Esophagus squamous epithelium (tissue), 5 donors: ENCODE measurements around the gene LZTR1. TPM values are rescaled to one million over a fixed set of nuclear protein-coding genes. Genes with fewer than 3 reads are reported as not detected.

Source experiments
- DNase-seq: peaks from one replicate; lab custom pipeline; 2025; lab: John Stamatoyannopoulos, UW
- H3K27ac ChIP-seq, 4 donors: fragments of 200-600 bp; sonication (generic); one replicate each; pipeline ENCODE4 v1.5.1; 2016 to 2019; ENCODE audit warnings: mild to moderate bottlenecking in 1 of 4
- H3K27me3 ChIP-seq, 4 donors: fragments of 200-600 bp; sonication (generic); 1 replicate in 3 of 4; 2 replicates in 1 of 4; pipeline versions ENCODE4 v1.5.1 to v1.6.0; 2017 to 2021; ENCODE audit warnings: antibody characterized with exemption in 1 of 4
- H3K36me3 ChIP-seq, 3 donors: fragments of 200-600 bp; sonication (generic); one replicate each; pipeline ENCODE4 v1.5.1; 2016 to 2019
- H3K4me1 ChIP-seq, 3 donors: fragments of 200-600 bp; sonication (generic); one replicate each; pipeline ENCODE4 v1.5.1; 2017 to 2019
- H3K4me3 ChIP-seq, 4 donors: fragments of 200-600 bp; sonication (generic); 1 replicate in 3 of 4; 2 replicates in 1 of 4; pipeline ENCODE4 v1.5.1; 2016 to 2019; ENCODE audit warnings: mild to moderate bottlenecking in 2 of 4, moderate library complexity in 1 of 4
- H3K9me3 ChIP-seq, 3 donors: fragments of 200-600 bp; sonication (generic); one replicate each; pipeline ENCODE4 v1.5.1; 2016 to 2019
- POLR2A ChIP-seq, 4 donors: fragments of 450-650 bp; IDR thresholded peaks; one replicate each; pipeline ENCODE4 v1.6.1; 2017; ENCODE audit warnings: antibody characterized with exemption in 4 of 4, mild to moderate bottlenecking in 4 of 4, moderate library complexity in 3 of 4
- WGBS, 2 donors: methylation state at CpG; one replicate each; pipeline ENCODE4 v1.1.5; 2018; 5-methylcytosine and 5-hydroxymethylcytosine counted together
- intact Hi-C: fragments of 100-400 bp; cut with DNase I; formaldehyde crosslinking; loops from one replicate; pipeline ENCODE4 v1.15.0; 2022
- total RNA-seq, 4 donors: library from RNA; depleted of rRNA; stranded (reverse); fragments of >200 nt; gene quantifications; one replicate each; pipeline ENCODE4 v1.1.0, GENCODE V29; 2016
- TF ChIP-seq, protein P1 (sequence below), 6 experiments: fragments of 450-650 bp in 4 of 6; fragments of 200-600 bp in 2 of 6; sonication (generic) in 2 of 6; IDR thresholded peaks; one replicate each; pipeline ENCODE4 v1.5.1; 2016 to 2019; ENCODE audit warnings: antibody characterized with exemption in 6 of 6, mild to moderate bottlenecking in 4 of 6, moderate library complexity in 4 of 6
- donor health status: DM: yes; HTN: yes; CAD: no.

Gene LZTR1
- total RNA-seq, 4 donors from 2014 or later = 15.3 to 44.4 (median 25.5) TPM

DNA sequence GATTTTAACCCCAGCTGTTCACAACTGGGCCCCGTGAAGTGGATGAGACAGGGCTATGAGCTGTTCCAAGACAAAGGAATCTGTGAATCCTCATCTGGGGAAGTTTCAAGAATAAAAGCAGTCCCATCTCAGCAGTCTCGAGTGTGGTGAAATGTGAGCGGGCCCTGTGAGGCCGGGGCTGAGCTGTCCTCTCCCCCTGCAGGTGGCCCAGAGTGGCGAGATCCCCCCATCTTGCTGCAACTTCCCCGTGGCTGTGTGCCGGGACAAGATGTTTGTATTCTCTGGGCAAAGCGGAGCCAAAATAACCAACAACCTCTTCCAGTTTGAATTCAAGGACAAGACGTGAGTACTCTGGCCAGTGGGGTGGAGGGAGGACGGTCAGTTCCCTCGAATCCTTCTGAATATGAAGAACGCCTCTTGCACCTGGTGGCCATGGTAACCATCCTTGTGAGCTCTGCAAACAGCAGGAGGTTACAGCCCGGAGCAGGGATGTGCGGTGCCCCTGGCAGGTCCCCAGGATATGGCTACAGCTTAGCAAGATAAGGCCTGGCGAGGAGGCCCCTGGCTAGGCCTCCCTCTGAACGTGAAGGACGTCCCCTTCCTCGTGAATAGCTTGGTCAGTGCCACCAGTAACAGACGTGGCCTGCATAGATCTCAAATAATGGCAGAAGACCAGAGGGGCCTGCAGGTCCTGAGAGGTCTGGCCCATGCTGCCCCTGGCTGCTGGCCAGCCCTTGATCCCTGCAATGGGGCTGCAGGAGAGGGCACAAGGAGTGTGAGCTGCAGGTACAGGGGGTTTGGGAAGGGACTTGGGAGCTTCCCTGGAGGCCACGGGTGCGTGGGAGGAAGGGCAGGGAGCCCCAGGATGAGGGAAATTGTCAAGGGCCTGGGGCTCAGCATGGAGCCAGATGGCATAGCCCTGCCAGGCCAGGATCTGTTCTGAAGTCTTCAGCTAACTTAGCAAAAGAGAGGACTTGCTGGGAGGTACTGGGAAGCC lies 8.4 kb downstream of the LZTR1 start:
- no peaks in the 10 kb centered on the region for H3K9me3 ChIP-seq
- H3K36me3 ChIP-seq = peaks cover 14 to 96% (median 27%) of the 10 kb centered on the region in 3 donors
- no peak overlapping the region for H3K4me3 ChIP-seq
- H3K27me3 ChIP-seq = no peaks in the 10 kb centered on the region
- WGBS, 2 donors = 87 to 89% methylated on average over 14 to 16 of the region's 21 CpGs
- intact Hi-C loops = no loop called here
- no peaks in the 10 kb centered on the region for H3K4me1 ChIP-seq
- no peak for TF ChIP-seq POLR2A (IDR thresholded peaks at IDR 0.05)
- TF ChIP-seq, protein P1, sequence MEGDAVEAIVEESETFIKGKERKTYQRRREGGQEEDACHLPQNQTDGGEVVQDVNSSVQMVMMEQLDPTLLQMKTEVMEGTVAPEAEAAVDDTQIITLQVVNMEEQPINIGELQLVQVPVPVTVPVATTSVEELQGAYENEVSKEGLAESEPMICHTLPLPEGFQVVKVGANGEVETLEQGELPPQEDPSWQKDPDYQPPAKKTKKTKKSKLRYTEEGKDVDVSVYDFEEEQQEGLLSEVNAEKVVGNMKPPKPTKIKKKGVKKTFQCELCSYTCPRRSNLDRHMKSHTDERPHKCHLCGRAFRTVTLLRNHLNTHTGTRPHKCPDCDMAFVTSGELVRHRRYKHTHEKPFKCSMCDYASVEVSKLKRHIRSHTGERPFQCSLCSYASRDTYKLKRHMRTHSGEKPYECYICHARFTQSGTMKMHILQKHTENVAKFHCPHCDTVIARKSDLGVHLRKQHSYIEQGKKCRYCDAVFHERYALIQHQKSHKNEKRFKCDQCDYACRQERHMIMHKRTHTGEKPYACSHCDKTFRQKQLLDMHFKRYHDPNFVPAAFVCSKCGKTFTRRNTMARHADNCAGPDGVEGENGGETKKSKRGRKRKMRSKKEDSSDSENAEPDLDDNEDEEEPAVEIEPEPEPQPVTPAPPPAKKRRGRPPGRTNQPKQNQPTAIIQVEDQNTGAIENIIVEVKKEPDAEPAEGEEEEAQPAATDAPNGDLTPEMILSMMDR (IDR thresholded peaks at IDR 0.05) = no peak
- DNase-seq = no peak
- no peak overlapping the region for H3K27ac ChIP-seq

DNA sequence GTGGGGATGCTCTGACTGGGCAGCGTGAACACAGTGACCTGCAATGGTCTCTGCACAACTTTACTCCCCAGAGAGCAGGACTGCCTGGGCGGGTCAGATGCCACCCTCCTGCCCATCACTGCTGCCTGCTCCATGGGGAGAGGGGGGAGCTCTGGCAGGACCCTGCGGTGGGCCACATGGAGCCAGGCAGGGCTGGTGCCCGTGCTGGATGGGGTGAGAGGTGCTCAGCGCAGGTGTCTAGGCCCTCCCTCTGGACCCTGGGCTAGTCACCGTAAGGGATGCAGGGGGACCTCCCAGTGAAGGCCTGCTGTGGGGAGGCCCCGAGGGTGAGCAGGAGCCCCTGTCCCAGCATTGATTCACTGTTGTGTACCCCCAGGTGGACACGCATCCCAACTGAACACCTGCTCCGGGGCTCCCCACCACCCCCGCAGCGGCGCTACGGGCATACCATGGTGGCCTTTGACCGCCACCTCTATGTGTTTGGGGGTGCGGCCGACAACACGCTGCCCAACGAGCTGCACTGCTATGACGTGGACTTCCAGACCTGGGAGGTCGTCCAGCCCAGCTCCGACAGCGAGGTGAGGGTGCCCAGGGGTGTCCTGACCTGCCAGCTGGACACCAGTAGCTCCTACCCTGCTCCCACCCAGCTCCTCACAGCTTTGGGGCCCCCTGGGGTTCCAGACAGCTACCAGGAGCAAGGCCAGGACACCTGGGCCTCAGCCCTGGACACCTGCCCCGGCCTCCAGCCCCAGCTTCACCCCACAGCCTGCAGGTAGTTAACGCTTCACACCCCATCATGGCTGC lies 9.4 kb downstream of the LZTR1 start:
- H3K4me3 ChIP-seq = no peak overlapping the region
- H3K27ac ChIP-seq = no peak overlapping the region
- no peaks in the 10 kb centered on the region for H3K9me3 ChIP-seq
- peaks cover 23 to 99% (median 29%) of the 10 kb centered on the region in 3 donors for H3K36me3 ChIP-seq
- intact Hi-C loops = no loop called here
- 60 to 96% methylated on average over 1 to 6 of the region's 24 CpGs for WGBS, 2 donors
- no peaks in the 10 kb centered on the region for H3K4me1 ChIP-seq
- H3K27me3 ChIP-seq = no peaks in the 10 kb centered on the region
- no peak for TF ChIP-seq POLR2A (IDR thresholded peaks at IDR 0.05)
- TF ChIP-seq, protein P1 (IDR thresholded peaks at IDR 0.05) = no peak
- DNase-seq = no peak

DNA sequence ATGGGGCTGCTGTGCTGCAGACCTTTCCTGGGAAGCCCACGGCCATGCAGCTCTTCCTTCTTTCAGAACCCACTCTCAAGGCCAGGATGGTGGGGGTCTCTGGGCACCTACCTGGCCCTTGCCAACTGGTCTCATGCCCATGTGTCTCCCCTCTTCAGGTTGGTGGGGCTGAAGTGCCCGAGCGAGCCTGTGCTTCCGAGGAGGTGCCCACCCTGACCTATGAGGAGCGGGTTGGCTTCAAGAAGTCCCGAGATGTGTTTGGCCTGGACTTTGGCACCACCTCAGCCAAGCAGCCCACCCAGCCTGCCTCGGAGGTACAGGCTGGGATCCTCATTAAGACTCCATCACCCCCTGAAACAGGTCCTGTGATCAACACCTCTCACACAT lies 10.0 kb downstream of the LZTR1 start:
- Histone ChIP-seq H3K4me3 (no peak overlapping the region), H3K27ac (no peak overlapping the region), H3K27me3 (no peaks in the 10 kb centered on the region), H3K9me3 (no peaks in the 10 kb centered on the region), H3K4me1 (no peaks in the 10 kb centered on the region), H3K36me3 (peaks cover 23 to 99% (median 33%) of the 10 kb centered on the region in 3 donors)
- no peak for DNase-seq
- intact Hi-C loops = no loop called here
- WGBS, 2 donors = 71 to 92% methylated on average over 2 to 6 of the region's 7 CpGs
- TF ChIP-seq POLR2A (IDR thresholded peaks at IDR 0.05) = no peak
- TF ChIP-seq, protein P1 (IDR thresholded peaks at IDR 0.05) = no peak

DNA sequence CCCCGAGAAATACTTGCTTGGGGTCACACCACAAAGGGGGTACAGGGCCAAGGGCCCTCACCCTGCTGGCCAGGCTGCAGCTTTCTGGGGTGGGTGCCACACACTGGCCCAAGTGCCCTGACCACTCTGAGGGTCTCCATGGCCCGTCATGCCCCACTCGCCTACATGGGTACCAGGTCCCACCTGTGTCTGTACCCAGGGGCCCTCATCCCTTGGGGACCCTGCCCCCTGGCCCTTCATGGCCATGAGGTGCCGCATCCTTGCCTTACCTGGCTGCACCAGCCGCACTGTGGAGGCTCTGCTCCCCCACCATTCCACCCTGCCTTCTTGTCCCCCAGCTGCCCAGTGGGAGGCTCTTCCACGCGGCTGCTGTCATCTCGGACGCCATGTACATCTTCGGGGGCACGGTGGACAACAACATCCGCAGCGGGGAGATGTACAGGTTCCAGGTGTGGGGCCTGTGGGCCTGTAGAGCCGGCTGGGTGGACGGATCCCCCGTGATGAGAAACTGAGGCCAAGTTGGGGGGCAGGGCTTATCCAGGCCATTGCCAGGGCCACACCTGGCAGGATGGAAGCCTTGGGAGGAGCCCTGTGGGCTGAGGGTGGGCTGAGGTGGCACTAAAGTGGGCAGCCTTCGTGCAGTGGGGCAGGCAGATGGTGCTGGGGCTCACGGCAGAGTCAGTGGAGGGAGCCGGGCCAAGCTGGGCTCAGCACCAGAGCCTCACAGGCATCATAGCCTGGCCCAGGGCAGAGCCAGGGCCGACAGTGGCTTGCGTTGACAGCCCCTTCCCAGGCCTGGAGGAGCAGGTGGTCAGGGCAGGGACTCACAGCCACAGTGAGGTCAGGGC lies 10.6 kb downstream of the LZTR1 start:
- no peaks in the 10 kb centered on the region for H3K27me3 ChIP-seq
- DNase-seq = no peak
- TF ChIP-seq POLR2A (IDR thresholded peaks at IDR 0.05) = no peak
- TF ChIP-seq, protein P1 (IDR thresholded peaks at IDR 0.05) = no peak
- H3K4me1 ChIP-seq = no peaks in the 10 kb centered on the region
- no peak overlapping the region for H3K27ac ChIP-seq
- H3K36me3 ChIP-seq = peaks cover 21 to 99% (median 32%) of the 10 kb centered on the region in 3 donors
- H3K4me3 ChIP-seq = no peak overlapping the region
- WGBS, 2 donors = 50 to 80% methylated on average over 2 to 5 of the region's 21 CpGs
- intact Hi-C loops = no loop called here
- H3K9me3 ChIP-seq = no peaks in the 10 kb centered on the region
